ENCODE data around the gene PTH1R. TPM values are rescaled to one million over a fixed set of nuclear protein-coding genes. Genes with fewer than 3 reads are reported as not detected.

The PTH1R gene
- total and polyA plus RNA-seq, 2 donors (not counting 1 experiment from before 2014, with no cell fraction given), result 0.67 to 4.3 TPM

GRCh38 chr3:46866720-46867549 is 10.6 kb upstream of the PTH1R start:
- Histone ChIP-seq H3K36me3 (ENCODE audit: control insufficient read depth, insufficient read depth, low read length) (no peaks in the 10 kb centered on the region), H3K9ac (ENCODE audit: insufficient read depth, low read length) (no peak overlapping the region), H2AFZ (ENCODE audit: low read length) (peak overlapping the region; percentile 47), H3K4me1 (ENCODE audit: control insufficient read depth, extremely low read depth, insufficient read depth, low read length) (peaks cover 3% of the 10 kb centered on the region), H3K79me2 (ENCODE audit: control insufficient read depth, insufficient read depth, low read length) (no peaks in the 10 kb centered on the region), H3K9me3 (ENCODE audit: control insufficient read depth, insufficient read depth, low read depth, low read length) (no peaks in the 10 kb centered on the region), H3K4me2 (ENCODE audit: extremely low read depth, insufficient read depth, low read length) (no peak overlapping the region), H3K27ac (ENCODE audit: insufficient read depth, low read length) (no peak overlapping the region), H4K20me1 (ENCODE audit: control insufficient read depth, extremely low read depth, insufficient read depth, low read length) (no peaks in the 10 kb centered on the region), H3K27me3 (ENCODE audit: control insufficient read depth, insufficient read depth, low read length) (peaks cover 27% of the 10 kb centered on the region), H3K4me3 (replicated peaks in 1 of 4; ENCODE audit: control extremely low read depth in 1 of 4, insufficient read depth in 1 of 4, low read depth in 3 of 4, low read length in 4 of 4) (no peak overlapping the region)
- TF ChIP-seq CTCF (conservative IDR thresholded peaks at IDR 0.05 in 1 of 2, IDR thresholded peaks at IDR 0.05 in 1 of 2; ENCODE audit: low read depth in 1 of 2, low read length in 2 of 2) (peak; percentile 82 to 90), EZH2 (IDR thresholded peaks at IDR 0.05; ENCODE audit: low read length, missing control alignments) (peak; percentile 59)
- peak in 1 of 2 donors; percentile 51 for DNase-seq (ENCODE audit: low read depth in 2 of 2)

GRCh38 chr3:46867550-46867898 is 10.0 kb upstream of the PTH1R start:
- Histone ChIP-seq H3K27ac (ENCODE audit: insufficient read depth, low read length) (no peak overlapping the region), H3K9ac (ENCODE audit: insufficient read depth, low read length) (no peak overlapping the region), H3K9me3 (ENCODE audit: control insufficient read depth, insufficient read depth, low read depth, low read length) (no peaks in the 10 kb centered on the region), H3K79me2 (ENCODE audit: control insufficient read depth, insufficient read depth, low read length) (no peaks in the 10 kb centered on the region), H4K20me1 (ENCODE audit: control insufficient read depth, extremely low read depth, insufficient read depth, low read length) (no peaks in the 10 kb centered on the region), H3K27me3 (ENCODE audit: control insufficient read depth, insufficient read depth, low read length) (peaks cover 28% of the 10 kb centered on the region), H3K4me2 (ENCODE audit: extremely low read depth, insufficient read depth, low read length) (no peak overlapping the region), H2AFZ (ENCODE audit: low read length) (peak overlapping the region; percentile 47), H3K36me3 (ENCODE audit: control insufficient read depth, insufficient read depth, low read length) (no peaks in the 10 kb centered on the region), H3K4me1 (ENCODE audit: control insufficient read depth, extremely low read depth, insufficient read depth, low read length) (peaks cover 3% of the 10 kb centered on the region), H3K4me3 (replicated peaks in 1 of 4; ENCODE audit: control extremely low read depth in 1 of 4, insufficient read depth in 1 of 4, low read depth in 3 of 4, low read length in 4 of 4) (no peak overlapping the region)
- no peak for TF ChIP-seq EZH2 (IDR thresholded peaks at IDR 0.05; ENCODE audit: low read length, missing control alignments)
- peak; percentile 8 to 73 for DNase-seq (ENCODE audit: low read depth in 2 of 2)

GRCh38 chr3:46868287-46868686 is 9.2 kb upstream of the PTH1R start:
- no peak overlapping the region for H3K4me2 ChIP-seq (ENCODE audit: extremely low read depth, insufficient read depth, low read length)
- H3K9ac ChIP-seq (ENCODE audit: insufficient read depth, low read length), result no peak overlapping the region
- no peaks in the 10 kb centered on the region for H3K9me3 ChIP-seq (ENCODE audit: control insufficient read depth, insufficient read depth, low read depth, low read length)
- H3K27ac ChIP-seq (ENCODE audit: insufficient read depth, low read length), result no peak overlapping the region
- H3K27me3 ChIP-seq (ENCODE audit: control insufficient read depth, insufficient read depth, low read length), result peaks cover 35% of the 10 kb centered on the region
- no peaks in the 10 kb centered on the region for H4K20me1 ChIP-seq (ENCODE audit: control insufficient read depth, extremely low read depth, insufficient read depth, low read length)
- H3K36me3 ChIP-seq (ENCODE audit: control insufficient read depth, insufficient read depth, low read length), result no peaks in the 10 kb centered on the region
- H3K79me2 ChIP-seq (ENCODE audit: control insufficient read depth, insufficient read depth, low read length), result no peaks in the 10 kb centered on the region
- no peak for DNase-seq (ENCODE audit: low read depth in 2 of 2)
- peaks cover 3% of the 10 kb centered on the region for H3K4me1 ChIP-seq (ENCODE audit: control insufficient read depth, extremely low read depth, insufficient read depth, low read length)
- no peak overlapping the region for H2AFZ ChIP-seq (ENCODE audit: low read length)
- H3K4me3 ChIP-seq (replicated peaks in 1 of 4; ENCODE audit: control extremely low read depth in 1 of 4, insufficient read depth in 1 of 4, low read depth in 3 of 4, low read length in 4 of 4), result no peak overlapping the region
- no peak for TF ChIP-seq CTCF (conservative IDR thresholded peaks at IDR 0.05 in 1 of 2, IDR thresholded peaks at IDR 0.05 in 1 of 2; ENCODE audit: low read depth in 1 of 2, low read length in 2 of 2)
- no peak for TF ChIP-seq EZH2 (IDR thresholded peaks at IDR 0.05; ENCODE audit: low read length, missing control alignments)
